NCI-H128 (cell line): Measurements from ENCODE around the gene VAPA.
A peak's percentile ranks its signal among the peaks of the same experiment; 100 is the strongest.

Source experiments
- DNase-seq: peaks from one replicate; lab custom pipeline; 2025; ENCODE audit not compliant: unreplicated experiment; lab: John Stamatoyannopoulos, UW

VAPA gene, protein sequence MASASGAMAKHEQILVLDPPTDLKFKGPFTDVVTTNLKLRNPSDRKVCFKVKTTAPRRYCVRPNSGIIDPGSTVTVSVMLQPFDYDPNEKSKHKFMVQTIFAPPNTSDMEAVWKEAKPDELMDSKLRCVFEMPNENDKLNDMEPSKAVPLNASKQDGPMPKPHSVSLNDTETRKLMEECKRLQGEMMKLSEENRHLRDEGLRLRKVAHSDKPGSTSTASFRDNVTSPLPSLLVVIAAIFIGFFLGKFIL

DNA sequence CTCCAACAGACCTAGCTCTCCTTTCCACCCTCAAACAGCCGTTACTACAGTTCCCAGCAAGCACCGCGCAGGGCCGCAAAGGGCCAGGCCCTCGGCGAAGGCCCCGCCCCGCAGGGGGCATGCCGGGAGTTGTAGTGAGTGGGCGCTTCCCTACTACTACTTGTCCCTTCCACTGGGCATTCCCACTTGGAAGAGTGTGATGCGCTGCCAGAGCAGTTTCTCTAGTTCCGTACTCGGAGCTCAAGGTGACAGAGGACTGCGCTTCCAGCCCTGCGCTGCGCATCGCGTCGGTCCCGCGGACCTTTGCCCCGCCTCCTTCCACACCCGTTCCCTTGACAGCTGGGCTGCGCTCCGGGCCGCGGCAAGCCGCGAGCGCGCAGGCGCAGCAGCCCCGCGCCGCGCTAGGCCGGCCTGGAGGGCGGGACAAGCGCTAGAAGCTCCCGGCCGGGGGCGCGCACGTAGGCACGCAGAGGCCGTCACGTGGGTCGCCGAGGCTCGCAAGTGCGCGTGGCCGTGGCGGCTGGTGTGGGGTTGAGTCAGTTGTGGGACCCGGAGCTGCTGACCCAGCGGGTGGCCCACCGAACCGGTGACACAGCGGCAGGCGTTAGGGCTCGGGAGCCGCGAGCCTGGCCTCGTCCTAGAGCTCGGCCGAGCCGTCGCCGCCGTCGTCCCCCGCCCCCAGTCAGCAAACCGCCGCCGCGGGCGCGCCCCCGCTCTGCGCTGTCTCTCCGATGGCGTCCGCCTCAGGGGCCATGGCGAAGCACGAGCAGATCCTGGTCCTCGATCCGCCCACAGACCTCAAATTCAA lies at the start of gene VAPA:
VAPA (plus strand) TSS at position 491 of the 808 bp plus-strand sequence; CDS start at position 732, 241 bp downstream.
- peak; percentile 96 for DNase-seq

DNA sequence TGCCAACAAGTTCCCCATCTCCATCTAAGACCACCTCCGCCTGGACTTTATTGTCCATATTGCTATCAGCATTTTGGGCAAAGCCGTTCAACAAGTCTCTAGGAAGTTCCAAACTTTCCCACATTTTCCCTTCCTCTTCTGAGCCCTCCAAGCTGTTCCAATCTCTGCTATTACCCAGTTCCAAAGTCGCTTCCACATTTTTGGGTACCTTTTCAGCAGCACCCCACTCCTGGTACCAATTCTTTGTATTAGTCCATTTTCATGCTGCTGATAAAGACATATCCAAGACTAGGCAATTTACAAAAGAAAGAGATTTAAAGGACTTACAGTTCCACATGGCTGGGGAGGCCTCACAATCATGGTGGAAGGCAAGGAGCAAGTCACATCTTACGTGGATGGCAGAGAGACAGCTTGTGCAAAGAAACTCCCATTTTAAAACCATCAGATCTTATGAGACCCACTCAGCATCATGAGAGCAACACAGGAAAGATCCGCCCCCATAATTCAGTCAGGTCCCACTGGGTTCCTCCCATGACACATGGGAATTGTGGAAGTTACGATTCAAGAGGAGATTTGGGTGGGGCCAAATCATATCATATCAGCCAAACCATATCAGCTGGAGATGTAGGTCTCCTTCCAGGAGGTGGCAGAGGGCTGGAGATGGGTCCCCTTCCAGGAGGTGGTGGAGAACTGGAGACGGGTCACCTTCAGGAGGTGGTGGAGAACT lies 47.9 kb upstream of the VAPA start:
- no peak for DNase-seq

DNA sequence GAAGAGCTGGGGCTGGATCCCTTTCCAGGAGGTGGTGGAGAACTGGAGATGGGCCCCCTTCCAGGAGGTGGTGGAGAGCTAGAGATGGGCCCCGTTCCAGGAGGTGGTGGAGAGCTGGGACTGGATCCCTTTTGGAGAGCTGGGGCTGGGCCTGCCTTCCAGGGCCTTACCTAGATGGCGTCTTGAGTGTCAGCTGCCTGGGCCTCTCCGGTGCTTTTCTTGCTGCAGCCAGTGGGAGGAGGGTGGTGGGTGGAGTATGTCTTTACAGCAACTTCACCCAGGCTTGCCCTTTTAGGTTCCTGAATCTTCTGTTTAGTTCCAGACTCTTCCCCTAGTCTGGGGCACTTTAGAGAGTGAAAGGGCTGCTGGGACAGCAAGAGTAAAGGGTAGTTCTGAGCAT lies 47.2 kb upstream of the VAPA start:
- no peak for DNase-seq

DNA sequence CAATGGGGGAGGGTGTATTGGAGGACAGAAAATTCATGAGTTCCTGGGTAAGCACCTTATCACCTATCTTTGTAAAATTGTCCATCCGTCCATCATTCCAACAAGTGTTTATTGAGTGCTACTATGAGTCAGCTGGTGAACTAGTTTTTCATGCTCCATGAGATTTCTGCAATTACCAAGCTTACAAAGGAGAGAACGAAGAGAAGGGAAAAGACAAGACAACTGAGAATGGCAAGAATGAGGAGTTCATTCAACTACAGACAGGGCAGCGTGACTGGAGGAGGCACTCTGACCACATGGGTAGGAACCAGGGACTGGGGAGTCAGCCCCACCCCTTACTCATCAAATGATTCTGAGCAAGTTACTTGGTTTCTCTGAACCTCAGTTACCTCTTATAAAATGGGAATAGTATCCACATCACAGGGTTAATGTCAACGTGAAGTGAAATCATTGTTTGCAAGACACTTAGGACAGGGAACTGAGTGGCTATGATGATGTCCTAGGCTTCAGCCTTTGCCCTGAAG lies 46.7 kb upstream of the VAPA start:
- DNase-seq, result no peak

DNA sequence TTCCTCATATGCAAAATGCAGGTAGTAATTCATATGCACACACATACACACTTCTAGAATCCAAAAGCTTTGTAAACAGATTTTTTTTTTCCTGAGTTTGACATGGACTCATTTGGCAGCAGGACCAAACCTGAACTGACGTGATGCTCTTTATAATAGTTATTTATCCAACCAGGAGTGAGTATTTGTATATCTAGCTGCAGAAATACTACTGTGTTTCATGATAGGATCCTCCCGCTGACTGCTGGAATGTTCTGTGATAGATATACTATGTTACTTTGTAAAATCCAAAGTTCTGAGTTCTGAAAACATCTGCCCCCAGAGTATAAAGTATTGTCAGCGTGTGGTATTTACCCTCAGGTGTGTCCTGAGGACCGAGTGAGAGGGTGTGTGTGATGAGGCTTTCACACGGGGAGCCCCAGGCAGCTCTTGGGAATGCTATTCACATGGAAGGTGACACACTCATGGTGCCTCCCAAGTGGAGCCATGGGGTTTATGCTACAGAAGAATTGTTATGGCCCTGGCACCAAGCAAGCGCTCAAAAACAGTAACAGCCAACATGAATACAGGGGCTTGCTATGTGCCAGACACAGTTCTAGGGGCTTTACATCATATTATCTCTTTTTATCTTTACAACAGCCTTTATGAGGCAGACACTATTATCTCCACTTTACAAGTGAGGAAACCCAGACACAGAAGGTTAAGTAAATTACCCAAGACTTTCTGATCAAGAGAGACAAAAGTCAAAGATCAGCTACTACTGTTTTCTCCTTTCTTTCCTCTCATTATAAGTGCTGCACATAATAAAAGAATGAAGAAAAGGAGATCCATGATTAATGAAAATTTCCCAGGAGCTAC lies 44.7 kb upstream of the VAPA start:
- DNase-seq, result no peak

- DNase-seq, result no peak
These were observed 43.9 kb upstream of the VAPA start for GRCh38 chr18:9869715-9870430.

DNA sequence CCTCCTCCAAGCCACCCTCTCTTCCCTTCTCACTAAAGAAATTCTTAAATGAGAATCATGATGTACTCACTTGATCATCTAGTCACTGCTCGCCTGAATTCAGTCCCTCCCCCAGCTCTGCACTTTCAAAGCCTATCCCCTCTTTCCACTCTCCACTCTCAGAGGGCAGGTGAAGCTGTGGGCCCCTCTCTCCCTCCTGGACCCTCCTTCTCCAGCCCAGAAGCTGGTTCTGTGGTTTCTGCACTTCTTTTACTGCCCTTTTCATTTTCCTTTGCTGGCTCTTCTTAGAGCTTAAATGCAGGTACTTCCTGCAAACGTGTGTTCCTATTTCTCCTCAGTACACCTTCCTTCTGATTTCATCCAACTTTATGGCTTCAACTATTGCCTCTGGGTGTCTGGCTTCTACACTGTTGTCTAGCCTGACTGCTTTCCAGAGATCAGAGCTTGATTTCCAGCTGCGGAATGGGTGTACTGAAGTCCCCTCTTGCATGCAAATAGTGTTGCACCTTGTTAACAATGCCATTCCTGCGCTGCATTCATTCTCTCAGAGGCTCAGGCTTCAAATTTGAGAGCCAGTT lies 43.3 kb upstream of the VAPA start:
- no peak for DNase-seq

DNA sequence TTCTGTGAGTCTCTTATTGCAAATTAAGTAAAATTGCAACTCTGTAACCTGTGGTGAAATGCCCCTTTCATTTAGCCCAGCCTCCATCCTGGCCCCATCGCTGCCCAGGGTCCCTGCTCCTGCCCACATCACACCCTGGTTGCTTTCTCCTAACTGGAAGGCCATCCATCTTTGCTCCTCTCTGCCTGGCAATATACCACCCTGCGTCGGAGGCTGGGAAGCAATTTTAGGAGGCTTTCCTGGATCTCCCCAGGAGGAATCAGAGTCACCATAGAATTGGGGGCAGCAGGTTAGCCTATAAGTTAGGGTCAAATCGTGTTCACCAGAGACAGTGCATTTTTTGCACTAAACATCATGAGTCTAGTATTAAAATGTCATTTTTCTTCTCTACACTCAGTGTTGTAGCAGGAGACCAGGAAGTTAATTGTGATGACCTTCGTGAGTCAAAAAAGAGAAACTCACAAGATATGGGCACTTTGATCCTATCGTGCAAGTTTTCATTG lies 42.5 kb upstream of the VAPA start:
- no peak for DNase-seq

GRCh38 chr18:9872823-9873222 lies 41.0 kb upstream of the VAPA start:
- no peak for DNase-seq

DNA sequence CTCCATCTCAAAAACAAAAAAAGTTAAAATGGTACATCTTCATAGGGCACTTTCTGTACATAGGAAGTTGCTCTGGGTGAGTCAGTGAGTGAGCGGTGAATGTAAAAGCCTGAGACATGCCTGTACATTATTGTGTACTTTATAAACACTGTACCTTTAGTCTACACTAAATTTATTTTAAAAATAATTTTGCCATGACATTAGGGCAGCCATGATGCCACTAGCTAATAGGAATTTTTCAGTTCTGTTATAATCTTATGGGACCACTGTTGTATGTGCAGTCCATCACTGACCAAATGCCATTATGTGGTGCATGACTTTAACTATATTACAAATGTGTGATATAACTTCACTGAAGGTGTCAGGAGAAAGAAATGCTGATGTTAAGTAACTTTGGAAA lies 39.1 kb upstream of the VAPA start:
- no peak for DNase-seq

GRCh38 chr18:9876212-9876866 lies 37.5 kb upstream of the VAPA start:
- no peak for DNase-seq

GRCh38 chr18:9876867-9877654 lies 36.8 kb upstream of the VAPA start:
- DNase-seq, result no peak

- DNase-seq, result no peak
These were observed 36.2 kb upstream of the VAPA start for GRCh38 chr18:9877655-9878014.

DNA sequence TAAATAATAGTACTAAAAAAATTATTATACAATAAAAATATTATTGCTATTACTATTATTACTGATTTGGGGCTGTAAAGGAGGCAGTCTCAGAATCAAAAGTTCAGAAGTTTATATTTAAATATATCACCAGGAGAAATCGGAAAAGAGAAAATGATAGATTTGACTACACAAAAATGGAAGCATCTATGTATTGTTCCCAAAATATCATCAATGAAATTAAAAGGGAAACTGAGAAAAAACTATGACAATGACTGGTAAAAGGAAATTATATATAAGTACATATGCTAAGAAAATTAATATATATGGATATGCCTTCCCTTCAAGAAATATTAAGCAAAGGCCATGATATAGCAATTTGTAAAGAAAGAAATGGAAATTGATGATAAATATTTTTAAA lies 35.7 kb upstream of the VAPA start:
- DNase-seq, result no peak

DNA sequence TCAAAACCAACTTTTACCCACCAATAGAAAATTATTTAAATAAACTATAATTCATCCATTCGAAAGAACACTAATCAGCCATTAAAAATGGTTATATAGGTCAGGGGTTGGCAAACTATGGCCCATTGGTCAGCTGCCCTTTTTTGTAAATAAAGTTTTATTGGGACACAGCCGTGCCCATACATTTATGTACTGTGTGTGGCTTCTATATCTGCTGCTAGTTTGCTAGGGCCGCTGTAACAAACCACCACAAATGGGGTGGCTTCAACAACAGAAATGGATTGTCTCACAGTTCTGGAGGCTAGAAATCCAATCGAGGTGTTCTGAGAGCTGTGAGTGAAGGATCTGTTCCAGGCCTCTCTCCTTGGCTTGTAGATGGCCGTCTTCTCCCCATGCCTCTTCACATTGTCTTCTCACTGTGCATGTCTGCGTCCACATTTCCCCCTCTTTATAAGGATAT lies 35.0 kb upstream of the VAPA start:
- DNase-seq, result no peak

DNA sequence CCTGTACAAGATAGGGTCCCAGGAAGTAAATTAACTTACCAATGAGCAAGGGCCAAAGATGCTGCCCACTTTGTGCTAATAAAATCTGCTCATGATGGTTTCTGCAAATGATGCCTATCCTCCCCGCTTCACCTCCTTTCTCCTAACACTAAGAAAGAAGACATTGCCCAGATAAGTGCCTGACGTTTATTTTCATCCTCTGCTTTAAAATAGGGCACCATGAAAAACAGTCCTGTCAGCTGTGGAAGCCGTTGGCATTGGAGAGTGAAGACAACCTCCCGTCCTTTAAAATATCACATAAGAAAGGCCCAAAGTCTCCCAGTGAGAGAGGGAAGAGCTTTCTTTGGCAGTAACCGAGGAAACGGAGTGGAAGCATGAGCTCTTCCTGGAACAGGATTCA lies 29.7 kb upstream of the VAPA start:
- DNase-seq, result no peak

DNA sequence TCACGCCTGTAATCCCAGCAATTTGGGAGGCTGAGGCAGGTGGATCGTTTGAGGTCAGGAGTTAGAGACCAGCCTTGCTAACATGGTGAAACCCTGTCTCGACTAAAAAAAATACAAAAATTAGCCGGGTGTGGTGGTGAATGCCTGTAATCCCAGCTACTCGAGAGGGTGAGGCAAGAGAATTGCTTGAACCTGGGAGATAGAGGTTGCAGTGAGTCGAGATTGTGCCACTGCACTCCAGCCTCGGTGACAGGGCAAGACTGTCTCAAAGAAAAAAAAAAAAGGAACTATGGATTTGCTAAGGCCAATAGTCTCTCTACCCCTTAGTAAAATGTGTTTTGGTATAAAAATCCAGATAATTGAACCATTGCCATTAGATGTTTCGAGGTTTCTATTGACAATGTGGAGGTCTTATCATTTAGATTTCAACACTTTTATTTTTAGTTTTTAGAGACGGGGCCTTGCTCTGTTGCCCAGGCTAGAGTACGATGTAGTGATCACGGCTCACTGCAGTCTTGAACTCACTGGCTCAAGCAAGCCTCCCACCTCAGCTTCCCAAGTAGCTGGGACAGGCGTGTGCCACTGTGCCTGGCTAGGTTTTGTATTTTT lies 29.2 kb upstream of the VAPA start:
- DNase-seq, result no peak
